ENCODE results near the gene WLS. TPM values are rescaled to one million over a fixed set of nuclear protein-coding genes. Genes with fewer than 3 reads are reported as not detected.
"Not testable (repeated sequence)": the region's sequence is repeated elsewhere in the genome, so short reads cannot be mapped to it uniquely, and the experiment has no call there.

Gene WLS
- 81.9 TPM for total RNA-seq

- DNase-seq (ENCODE audit: low spot score) (peak; percentile 90), ATAC-seq (peak; percentile 93)
- intact Hi-C loops (cut with DNase I): no loop called here
These were observed at the start of gene WLS for GRCh38 chr1:68232289-68233148. Gene WLS (minus strand): TSS chr1:68232523. CDS start chr1:68232299, 224 bp downstream.

- intact Hi-C loops (cut with DNase I): no loop called here
These were observed 48.0 kb upstream of the WLS start for GRCh38 chr1:68280286-68280685.

GRCh38 chr1:68279846-68280245, 47.5 kb upstream of the WLS start:
- intact Hi-C loops (cut with DNase I): no loop called here
- ATAC-seq (no peak), DNase-seq (ENCODE audit: low spot score) (no peak)

More at GRCh38 chr1:68280286-68280685, 48.0 kb upstream of the WLS start:
- DNase-seq (ENCODE audit: low spot score): no peak
- no peak for ATAC-seq

- intact Hi-C loops (cut with DNase I): no loop called here
- DNase-seq (ENCODE audit: low spot score) (no peak), ATAC-seq (no peak)
These were observed 45.9 kb upstream of the WLS start for GRCh38 chr1:68278221-68278620.

- intact Hi-C loops (cut with DNase I): no loop called here
- no peak for DNase-seq (ENCODE audit: low spot score)
These were observed 44.1 kb upstream of the WLS start for GRCh38 chr1:68276448-68276847.

GRCh38 chr1:68273530-68273929, 41.2 kb upstream of the WLS start:
- no peak for DNase-seq (ENCODE audit: low spot score)
- intact Hi-C loops (cut with DNase I): no loop called here

More at GRCh38 chr1:68276448-68276847, 44.1 kb upstream of the WLS start:
- ATAC-seq: no peak

GRCh38 chr1:68271596-68271995, 39.3 kb upstream of the WLS start:
- ATAC-seq: no peak
- DNase-seq (ENCODE audit: low spot score): no peak
- intact Hi-C loops (cut with DNase I): no loop called here

More at GRCh38 chr1:68273530-68273929, 41.2 kb upstream of the WLS start:
- ATAC-seq: no peak

GRCh38 chr1:68270951-68271350, 38.6 kb upstream of the WLS start:
- intact Hi-C loops (cut with DNase I): no loop called here
- ATAC-seq (no peak), DNase-seq (ENCODE audit: low spot score) (no peak)

- intact Hi-C loops (cut with DNase I): no loop called here
- no peak for DNase-seq (ENCODE audit: low spot score)
- ATAC-seq: no peak
These were observed 37.5 kb upstream of the WLS start for GRCh38 chr1:68269637-68270430.

GRCh38 chr1:68268896-68269483, 36.7 kb upstream of the WLS start:
- intact Hi-C loops (cut with DNase I): no loop called here
- ATAC-seq (no peak), DNase-seq (ENCODE audit: low spot score) (no peak)

GRCh38 chr1:68256824-68257223, 24.5 kb upstream of the WLS start:
- ATAC-seq; intact Hi-C loops (cut with DNase I); DNase-seq (ENCODE audit: low spot score): not testable (repeated sequence)

GRCh38 chr1:68255301-68255700, 23.0 kb upstream of the WLS start:
- no peak for ATAC-seq
- DNase-seq (ENCODE audit: low spot score): no peak
- intact Hi-C loops (cut with DNase I): no loop called here

- ATAC-seq: peak; percentile 22
- DNase-seq (ENCODE audit: low spot score): no peak
- intact Hi-C loops (cut with DNase I): no loop called here
These were observed 22.4 kb upstream of the WLS start for GRCh38 chr1:68254667-68255226.

- intact Hi-C loops (cut with DNase I): no loop called here
- DNase-seq (ENCODE audit: low spot score): no peak
- no peak for ATAC-seq
These were observed 4.7 kb upstream of the WLS start for GRCh38 chr1:68237040-68237439.

GRCh38 chr1:68234094-68234493, 1.8 kb upstream of the WLS start:
- DNase-seq (ENCODE audit: low spot score): no peak
- ATAC-seq: no peak
- intact Hi-C loops (cut with DNase I): no loop called here

GRCh38 chr1:68233202-68233601, 879 bp upstream of the WLS start:
- DNase-seq (ENCODE audit: low spot score) (no peak), ATAC-seq (no peak)
- intact Hi-C loops (cut with DNase I): no loop called here

- intact Hi-C loops (cut with DNase I): no loop called here
- peak; percentile 70 for DNase-seq (ENCODE audit: low spot score)
- peak; percentile 77 for ATAC-seq
These were observed 565 bp downstream of the WLS start for GRCh38 chr1:68231627-68232288.

GRCh38 chr1:68230901-68231626, 1.3 kb downstream of the WLS start:
- intact Hi-C loops (cut with DNase I): no loop called here
- peak; percentile 69 for DNase-seq (ENCODE audit: low spot score)
- ATAC-seq: peak; percentile 16

Data from sciatic nerve (tissue), 2 donors.